ENCODE measurements around the gene CD300LG.

Gene CD300LG

DNA sequence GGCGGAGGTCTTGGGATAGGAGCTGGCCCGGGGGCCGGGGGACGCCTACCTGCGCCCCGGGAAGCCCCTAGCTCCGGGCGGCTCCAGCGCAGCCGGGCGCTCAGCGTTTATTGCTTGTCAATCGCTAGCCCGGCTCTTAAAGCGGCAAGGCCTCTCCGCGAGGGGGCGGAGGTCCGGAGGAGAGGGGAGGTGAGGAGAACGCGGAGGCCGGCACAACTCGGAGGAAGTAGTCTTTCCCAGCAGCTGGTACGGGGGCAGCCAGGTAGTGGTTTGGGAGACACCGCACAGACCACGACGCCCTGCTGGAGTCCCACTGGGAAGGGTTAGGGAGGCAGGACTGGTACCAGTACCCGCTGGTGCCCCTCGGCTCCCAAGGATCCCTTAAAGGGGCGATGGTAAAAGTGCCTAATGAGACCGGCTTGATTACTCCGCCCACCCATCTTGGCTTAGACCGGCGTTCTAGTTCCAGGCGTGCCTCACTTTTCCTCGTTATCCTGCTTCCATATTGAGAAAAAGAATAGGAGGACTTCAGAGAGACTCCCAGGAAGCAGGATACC is 60.5 kb downstream of the CD300LG start, which contains the start of gene MPP2:
TSS of gene MPP2 (minus strand) at position 112 of the 557 bp plus-strand sequence. CDS start 3,076 bp downstream, outside the sequence.
- peak; percentile 71 for DNase-seq (ENCODE audit: low read depth)

DNA sequence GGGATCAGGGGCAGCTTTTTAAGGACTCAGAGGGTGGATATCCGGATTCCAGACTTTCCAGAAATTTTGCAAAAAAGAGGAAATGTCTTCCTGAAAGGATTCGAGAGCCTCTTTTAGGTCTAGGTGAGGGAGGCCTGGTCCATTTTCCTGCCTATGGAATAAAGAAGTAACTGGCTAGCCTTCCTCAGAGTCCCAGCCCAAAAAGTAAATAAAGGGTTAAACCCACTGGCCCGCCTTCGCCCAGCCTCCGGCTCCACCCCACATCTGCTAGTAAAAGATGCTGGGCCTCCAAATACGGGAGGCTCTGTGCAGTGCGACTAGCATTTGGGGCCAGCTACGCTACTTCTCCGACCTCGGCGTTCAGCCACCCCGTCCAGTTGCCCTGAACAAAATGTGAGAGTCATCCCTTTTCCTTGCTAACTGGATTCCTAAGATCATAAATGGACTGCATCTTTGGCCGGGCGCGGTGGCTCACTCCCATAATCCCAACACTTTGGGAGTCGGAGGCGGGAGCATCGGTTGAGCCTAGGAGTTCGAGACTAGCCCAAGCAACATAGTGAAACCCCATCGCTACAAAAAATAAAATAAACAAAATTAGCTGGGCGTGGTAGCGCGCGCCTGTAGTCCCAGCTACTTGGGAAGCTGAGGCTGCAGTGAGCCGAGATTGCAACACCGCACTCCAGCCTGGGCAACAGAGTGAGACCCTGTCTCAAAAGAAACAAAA is 61.2 kb downstream of the CD300LG start:
- DNase-seq (ENCODE audit: low read depth) = peak; percentile 84

GRCh38 chr17:43909537-43910231 is 62.7 kb downstream of the CD300LG start:
- no peak for DNase-seq (ENCODE audit: low read depth)

DNA sequence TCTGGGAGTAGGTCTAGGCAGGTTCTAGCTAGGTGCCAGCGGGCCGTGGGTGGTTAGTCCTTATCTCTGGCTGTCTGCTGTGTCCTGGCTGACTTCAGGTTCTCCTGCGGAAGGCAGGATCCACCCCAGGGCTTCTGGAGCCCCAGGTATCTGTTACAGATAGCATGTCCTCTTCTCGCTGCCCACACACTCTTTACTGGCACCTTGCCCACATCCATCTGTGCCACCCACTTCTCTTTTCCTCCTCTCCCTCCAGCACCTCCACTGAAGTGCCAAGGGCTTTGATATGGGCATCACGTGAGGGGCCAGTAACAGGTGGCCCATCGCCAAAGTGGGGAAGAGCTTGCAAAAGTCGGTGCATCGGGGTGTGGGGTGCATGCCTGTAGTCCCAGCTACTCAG is 64.9 kb downstream of the CD300LG start:
- no peak for DNase-seq (ENCODE audit: low read depth)

GRCh38 chr17:43912635-43913304 is 65.8 kb downstream of the CD300LG start:
- DNase-seq (ENCODE audit: low read depth) = no peak

All from EH (cell line).